ENCODE data around the gene CAMK1D. TPM values are rescaled to one million over a fixed set of nuclear protein-coding genes. Genes with fewer than 3 reads are reported as not detected.

CAMK1D gene
- total RNA-seq, 1 donor from 2014 or later, result 6.5 TPM

DNA sequence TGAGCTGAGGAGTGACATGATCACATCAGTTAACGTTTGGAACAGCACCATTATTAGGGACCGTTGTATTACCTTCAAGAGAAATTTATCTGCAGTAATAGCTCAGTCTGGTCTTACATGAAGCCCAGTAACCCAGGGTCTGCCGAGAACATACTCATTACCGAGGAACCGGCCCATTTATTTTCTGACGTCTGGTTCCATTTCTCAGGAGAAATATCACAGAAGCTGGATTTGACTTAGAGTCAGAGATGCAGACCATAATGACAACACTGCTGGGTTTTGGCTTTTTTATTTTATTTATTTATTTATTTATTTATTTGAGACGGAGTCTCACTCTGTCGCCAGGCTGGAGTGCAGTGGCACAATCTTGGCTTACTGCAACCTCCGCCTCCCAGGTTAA lies 489.0 kb downstream of the CAMK1D start:
- Mint-ChIP-seq H3K4me3 (no peak overlapping the region), H3K27ac (ENCODE audit: unreplicated experiment) (no peak overlapping the region), H3K9me3 (no peaks in the 10 kb centered on the region), H3K36me3 (ENCODE audit: low read depth) (no peaks in the 10 kb centered on the region), H3K4me1 (peaks cover 11% of the 10 kb centered on the region), H3K27me3 (ENCODE audit: low read depth) (no peaks in the 10 kb centered on the region)
- no peak for TF ChIP-seq CTCF (conservative IDR thresholded peaks at IDR 0.05)
- DNase-seq (ENCODE audit: low read depth, low spot score), result no peak

DNA sequence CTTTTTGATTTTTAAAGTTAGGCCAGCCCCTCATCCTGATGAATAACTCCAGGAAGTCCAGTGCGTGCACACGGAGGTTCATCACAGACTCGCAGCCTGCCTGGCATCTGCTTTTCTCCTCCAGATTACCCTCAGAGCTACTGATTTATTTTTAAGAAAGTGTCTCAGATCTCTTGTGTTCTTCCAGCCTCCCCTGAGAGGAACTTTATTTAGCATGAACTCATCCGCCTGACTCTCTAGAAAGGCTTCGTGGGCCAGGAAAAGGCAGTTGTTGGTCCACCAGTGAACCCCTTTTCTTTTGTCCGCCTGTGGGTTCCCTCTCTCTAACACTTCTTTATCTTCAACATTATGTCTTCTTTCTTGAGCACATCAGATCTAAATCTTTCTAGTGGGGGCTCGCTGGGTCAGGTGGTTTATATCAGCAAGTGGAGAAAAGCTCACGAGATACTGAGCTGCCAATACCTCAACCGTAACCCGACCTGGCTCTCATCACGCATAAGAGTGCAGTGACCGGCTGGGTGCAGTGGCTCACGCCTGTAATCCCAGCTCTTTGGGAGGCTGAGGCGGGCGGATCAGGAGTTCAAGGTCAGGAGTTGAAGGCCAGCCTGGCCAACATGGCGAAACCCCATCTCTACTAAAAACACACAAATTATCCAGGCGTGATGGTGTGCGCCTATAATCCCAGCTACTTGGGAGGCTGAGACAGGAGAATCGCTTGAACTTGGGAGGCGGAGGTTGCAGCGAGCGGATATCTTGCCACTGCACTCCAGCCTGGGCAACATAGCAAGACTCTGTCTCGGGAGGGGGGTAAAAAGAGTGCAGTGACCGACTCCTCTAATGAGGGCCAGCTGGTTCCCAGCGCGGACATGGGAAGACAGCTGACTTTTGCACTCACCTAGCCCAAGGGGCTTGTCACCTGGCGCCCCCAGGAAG lies 489.9 kb downstream of the CAMK1D start:
- H3K27me3 Mint-ChIP-seq (ENCODE audit: low read depth), result no peaks in the 10 kb centered on the region
- TF ChIP-seq CTCF (conservative IDR thresholded peaks at IDR 0.05), result no peak
- peaks cover 10% of the 10 kb centered on the region for H3K4me1 Mint-ChIP-seq
- H3K36me3 Mint-ChIP-seq (ENCODE audit: low read depth), result no peaks in the 10 kb centered on the region
- H3K27ac Mint-ChIP-seq (ENCODE audit: unreplicated experiment), result no peak overlapping the region
- DNase-seq (ENCODE audit: low read depth, low spot score), result no peak
- H3K4me3 Mint-ChIP-seq, result no peak overlapping the region
- H3K9me3 Mint-ChIP-seq, result no peaks in the 10 kb centered on the region

GRCh38 chr10:12839941-12840611 lies 490.7 kb downstream of the CAMK1D start:
- no peak for DNase-seq (ENCODE audit: low read depth, low spot score)
- H3K4me3 Mint-ChIP-seq, result no peak overlapping the region
- H3K36me3 Mint-ChIP-seq (ENCODE audit: low read depth), result no peaks in the 10 kb centered on the region
- H3K4me1 Mint-ChIP-seq, result peaks cover 9% of the 10 kb centered on the region
- no peaks in the 10 kb centered on the region for H3K9me3 Mint-ChIP-seq
- H3K27me3 Mint-ChIP-seq (ENCODE audit: low read depth), result no peaks in the 10 kb centered on the region
- no peak overlapping the region for H3K27ac Mint-ChIP-seq (ENCODE audit: unreplicated experiment)
- no peak for TF ChIP-seq CTCF (conservative IDR thresholded peaks at IDR 0.05)

DNA sequence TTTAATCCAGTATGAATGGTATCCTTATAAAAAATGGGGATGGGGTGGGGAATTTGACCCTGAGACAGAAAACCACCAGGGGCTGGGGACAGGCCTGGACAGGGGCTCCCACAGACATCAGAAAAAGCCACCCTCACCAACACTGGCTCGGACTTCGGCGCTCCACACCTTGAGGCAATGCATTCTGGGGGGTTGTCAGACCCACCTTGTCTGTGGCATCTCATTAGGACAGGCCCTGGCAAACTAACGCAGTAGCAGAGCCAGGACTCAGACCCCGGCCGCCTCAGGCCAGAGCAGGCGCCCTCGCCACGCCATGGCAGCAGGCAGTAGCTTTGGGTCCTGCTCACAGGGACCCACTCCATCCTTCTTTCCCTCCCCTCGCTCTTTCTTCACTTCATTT lies 492.1 kb downstream of the CAMK1D start:
- no peak for DNase-seq (ENCODE audit: low read depth, low spot score)
- no peaks in the 10 kb centered on the region for H3K27me3 Mint-ChIP-seq (ENCODE audit: low read depth)
- no peak overlapping the region for H3K4me3 Mint-ChIP-seq
- no peaks in the 10 kb centered on the region for H3K36me3 Mint-ChIP-seq (ENCODE audit: low read depth)
- no peak for TF ChIP-seq CTCF (conservative IDR thresholded peaks at IDR 0.05)
- no peaks in the 10 kb centered on the region for H3K9me3 Mint-ChIP-seq
- peaks cover 13% of the 10 kb centered on the region for H3K4me1 Mint-ChIP-seq
- no peak overlapping the region for H3K27ac Mint-ChIP-seq (ENCODE audit: unreplicated experiment)

GRCh38 chr10:12841826-12842225 lies 492.5 kb downstream of the CAMK1D start:
- no peak overlapping the region for H3K4me3 Mint-ChIP-seq
- no peaks in the 10 kb centered on the region for H3K36me3 Mint-ChIP-seq (ENCODE audit: low read depth)
- no peak overlapping the region for H3K27ac Mint-ChIP-seq (ENCODE audit: unreplicated experiment)
- no peak for DNase-seq (ENCODE audit: low read depth, low spot score)
- no peaks in the 10 kb centered on the region for H3K27me3 Mint-ChIP-seq (ENCODE audit: low read depth)
- peaks cover 13% of the 10 kb centered on the region for H3K4me1 Mint-ChIP-seq
- H3K9me3 Mint-ChIP-seq, result no peaks in the 10 kb centered on the region
- no peak for TF ChIP-seq CTCF (conservative IDR thresholded peaks at IDR 0.05)

All from neural crest cell (in vitro differentiated cells).